Activated CD4-positive, alpha-beta T cell treated with anti-CD3 and anti-CD28 coated beads, Interleukin-2, amount 50 U/mL, for 48 hours (primary cell): Measurements from ENCODE around the gene PAX5.
A peak's percentile ranks its signal among the peaks of the same experiment; 100 is the strongest.

Experiments
- DNase-seq, 2 experiments: peaks; one replicate each; pipeline ENCODE4 v3.0.0-alpha.2; 2020

Gene PAX5

GRCh38 chr9:36924757-36925432, 109.2 kb downstream of the PAX5 start:
- no peak for DNase-seq

GRCh38 chr9:36924071-36924470, 110.0 kb downstream of the PAX5 start:
- DNase-seq = peak; percentile 17 to 31

GRCh38 chr9:36923025-36923625, 110.9 kb downstream of the PAX5 start:
- DNase-seq = no peak

GRCh38 chr9:36922548-36922947, 111.5 kb downstream of the PAX5 start:
- DNase-seq = no peak

GRCh38 chr9:36914212-36914577, 119.9 kb downstream of the PAX5 start:
- no peak for DNase-seq

GRCh38 chr9:36913393-36914211, 120.5 kb downstream of the PAX5 start:
- DNase-seq = no peak

- DNase-seq = no peak
Measured at GRCh38 chr9:36912620-36913019, 121.4 kb downstream of the PAX5 start.

- DNase-seq = no peak
Measured at GRCh38 chr9:36911601-36912412, 122.3 kb downstream of the PAX5 start.

GRCh38 chr9:36911037-36911436, 123.0 kb downstream of the PAX5 start:
- no peak for DNase-seq

GRCh38 chr9:36906492-36906891, 127.6 kb downstream of the PAX5 start:
- DNase-seq = no peak

- DNase-seq = no peak
Measured at GRCh38 chr9:36905101-36906066, 128.7 kb downstream of the PAX5 start.

- DNase-seq = peak; percentile 61 to 70
Measured at GRCh38 chr9:36903541-36904435, 130.3 kb downstream of the PAX5 start.

- no peak for DNase-seq
Measured at GRCh38 chr9:36902861-36903524, 131.1 kb downstream of the PAX5 start.

- DNase-seq = no peak
Measured at GRCh38 chr9:36902080-36902716, 131.9 kb downstream of the PAX5 start.

GRCh38 chr9:36901528-36901927, 132.5 kb downstream of the PAX5 start:
- no peak for DNase-seq

- no peak for DNase-seq
Measured at GRCh38 chr9:36900856-36901220, 133.2 kb downstream of the PAX5 start.

GRCh38 chr9:36900136-36900855, 133.8 kb downstream of the PAX5 start:
- DNase-seq = no peak

GRCh38 chr9:36899406-36899805, 134.7 kb downstream of the PAX5 start:
- no peak for DNase-seq

GRCh38 chr9:36898431-36899020, 135.5 kb downstream of the PAX5 start:
- DNase-seq = no peak
